GM12801 (cell line): ENCODE measurements around the gene ITGB1.

Experiments
- CTCF ChIP-seq: IDR thresholded peaks from one replicate; pipeline ENCODE4 v1.5.1; 2011; ENCODE audit warnings: control low read depth; ENCODE audit not compliant: insufficient read length; ENCODE audit errors: extremely low read depth

ITGB1 gene

GRCh38 chr10:32950591-32951108 is 7.4 kb downstream of the ITGB1 start:
- TF ChIP-seq CTCF, result no peak

- no peak for TF ChIP-seq CTCF
Observed at GRCh38 chr10:32949221-32949678, 8.8 kb downstream of the ITGB1 start.

- TF ChIP-seq CTCF, result no peak
Observed at GRCh38 chr10:32948451-32948850, 9.6 kb downstream of the ITGB1 start.

- TF ChIP-seq CTCF, result no peak
Observed at GRCh38 chr10:32947586-32947985, 10.4 kb downstream of the ITGB1 start.

- no peak for TF ChIP-seq CTCF
Observed at GRCh38 chr10:32946108-32946507, 11.9 kb downstream of the ITGB1 start.

GRCh38 chr10:32943854-32944661 is 14.0 kb downstream of the ITGB1 start:
- no peak for TF ChIP-seq CTCF

- TF ChIP-seq CTCF, result no peak
Observed at GRCh38 chr10:32943395-32943794, 14.6 kb downstream of the ITGB1 start.
